HL-60 (cell line): ENCODE results near the gene SGK1.

Experiments
- CTCF ChIP-seq: IDR thresholded peaks from one replicate; pipeline ENCODE4 v1.5.1; 2011; ENCODE audit warnings: low read length, control low read depth, inconsistent platforms; ENCODE audit not compliant: insufficient read depth
- GABPA ChIP-seq: IDR thresholded peaks from 2 replicates; pipeline ENCODE4 v1.6.1; 2012; ENCODE audit warnings: low read depth
- POLR2AphosphoS5 ChIP-seq: IDR thresholded peaks from 2 replicates; pipeline ENCODE4 v1.6.1; 2012; ENCODE audit warnings: low read depth

- TF ChIP-seq CTCF (no peak), GABPA (no peak), POLR2AphosphoS5 (no peak)
Measured at GRCh38 chr6:134339216-134339615, 21.3 kb upstream of the SGK1 start.
